PC-9 (cell line): ENCODE results near the gene RNU1-1.
"Not testable (repeated sequence)": the region's sequence is repeated elsewhere in the genome, so short reads cannot be mapped to it uniquely, and the experiment has no call there.

Source experiments
- CTCF ChIP-seq: fragments of 200-600 bp; sonication (generic); conservative IDR thresholded peaks from 2 replicates; pipeline ENCODE4 v1.6.1; 2017; ENCODE audit warnings: mixed run types, antibody characterized with exemption, mild to moderate bottlenecking, moderate library complexity
- EZH2 ChIP-seq: fragments of 200-600 bp; sonication (generic); IDR thresholded peaks from 2 replicates; pipeline ENCODE4 v1.8.0; 2017; ENCODE audit warnings: antibody characterized with exemption, low read depth

- not testable (repeated sequence) for TF ChIP-seq EZH2, CTCF
Observed at GRCh38 chr1:16501446-16501845, 12.6 kb downstream of the RNU1-1 start.
